ENCODE data around the gene JUNB. TPM values are rescaled to one million over a fixed set of nuclear protein-coding genes. Genes with fewer than 3 reads are reported as not detected.

The JUNB gene
- total RNA-seq, 1 donor from 2014 or later = 20.6 TPM

- Mint-ChIP-seq H3K27ac (ENCODE audit: unreplicated experiment) (no peak overlapping the region), H3K9me3 (ENCODE audit: unreplicated experiment) (no peaks in the 10 kb centered on the region), H3K36me3 (ENCODE audit: low read depth, unreplicated experiment) (no peaks in the 10 kb centered on the region), H3K4me1 (ENCODE audit: unreplicated experiment) (no peaks in the 10 kb centered on the region), H3K4me3 (ENCODE audit: unreplicated experiment) (no peak overlapping the region), H3K27me3 (ENCODE audit: unreplicated experiment) (peaks cover 7% of the 10 kb centered on the region)
- no peak for TF ChIP-seq CTCF (IDR thresholded peaks at IDR 0.05; ENCODE audit: unreplicated experiment)
- no peak for DNase-seq (ENCODE audit: low spot score)
These were observed 30.5 kb downstream of the JUNB start for GRCh38 chr19:12821761-12822160.

GRCh38 chr19:12825254-12826131 lies 34.2 kb downstream of the JUNB start:
- no peaks in the 10 kb centered on the region for H3K4me1 Mint-ChIP-seq (ENCODE audit: unreplicated experiment)
- H3K4me3 Mint-ChIP-seq (ENCODE audit: unreplicated experiment) = peak overlapping the region; percentile 59
- H3K27me3 Mint-ChIP-seq (ENCODE audit: unreplicated experiment) = peaks cover 7% of the 10 kb centered on the region
- no peaks in the 10 kb centered on the region for H3K9me3 Mint-ChIP-seq (ENCODE audit: unreplicated experiment)
- DNase-seq (ENCODE audit: low spot score) = peak; percentile 83
- TF ChIP-seq CTCF (IDR thresholded peaks at IDR 0.05; ENCODE audit: unreplicated experiment) = peak; percentile 76
- no peak overlapping the region for H3K27ac Mint-ChIP-seq (ENCODE audit: unreplicated experiment)
- H3K36me3 Mint-ChIP-seq (ENCODE audit: low read depth, unreplicated experiment) = no peaks in the 10 kb centered on the region

GRCh38 chr19:12828494-12828893 lies 37.2 kb downstream of the JUNB start:
- H3K36me3 Mint-ChIP-seq (ENCODE audit: low read depth, unreplicated experiment) = peaks cover 9% of the 10 kb centered on the region
- H3K27me3 Mint-ChIP-seq (ENCODE audit: unreplicated experiment) = peaks cover 20% of the 10 kb centered on the region
- no peak for TF ChIP-seq CTCF (IDR thresholded peaks at IDR 0.05; ENCODE audit: unreplicated experiment)
- peak; percentile 41 for DNase-seq (ENCODE audit: low spot score)
- no peak overlapping the region for H3K27ac Mint-ChIP-seq (ENCODE audit: unreplicated experiment)
- peaks cover 7% of the 10 kb centered on the region for H3K4me1 Mint-ChIP-seq (ENCODE audit: unreplicated experiment)
- H3K9me3 Mint-ChIP-seq (ENCODE audit: unreplicated experiment) = no peaks in the 10 kb centered on the region
- no peak overlapping the region for H3K4me3 Mint-ChIP-seq (ENCODE audit: unreplicated experiment)

GRCh38 chr19:12833418-12833737 lies 42.1 kb downstream of the JUNB start:
- no peaks in the 10 kb centered on the region for H3K9me3 Mint-ChIP-seq (ENCODE audit: unreplicated experiment)
- peaks cover 9% of the 10 kb centered on the region for H3K4me1 Mint-ChIP-seq (ENCODE audit: unreplicated experiment)
- peaks cover 9% of the 10 kb centered on the region for H3K36me3 Mint-ChIP-seq (ENCODE audit: low read depth, unreplicated experiment)
- peak overlapping the region; percentile 59 for H3K4me3 Mint-ChIP-seq (ENCODE audit: unreplicated experiment)
- no peak overlapping the region for H3K27ac Mint-ChIP-seq (ENCODE audit: unreplicated experiment)
- no peak for TF ChIP-seq CTCF (IDR thresholded peaks at IDR 0.05; ENCODE audit: unreplicated experiment)
- no peak for DNase-seq (ENCODE audit: low spot score)
- peaks cover 32% of the 10 kb centered on the region for H3K27me3 Mint-ChIP-seq (ENCODE audit: unreplicated experiment)
